IMR-90 (cell line): ENCODE results near the gene LAMA2. TPM values are rescaled to one million over a fixed set of nuclear protein-coding genes. Genes with fewer than 3 reads are reported as not detected.

Experiments used
- ATAC-seq: fragments of 200-7000 bp; cut with Tn5 transposase; 2 replicates; pipeline ENCODE4 v1.9.1; 2020; ENCODE audit warnings: low read depth, mild to moderate bottlenecking, moderate library complexity
- BruUV-seq: library from RNA; stranded (reverse); fragments of 400-500 nt; replicated peaks from 2 replicates; lab custom pipeline; 2021; lab: Mats Ljungman, UMichigan
- CTCF ChIA-PET: fragments of 300-600 bp; formaldehyde crosslinking; extraction: SDS; loops from one replicate; lab custom pipeline; 2021; ENCODE audit warnings: antibody characterized with exemption; lab: Yijun Ruan, JAX
- POLR2A ChIA-PET: fragments of 300-600 bp; sonication (Branson Sonifier 250); formaldehyde crosslinking; loops from one replicate; lab custom pipeline; 2022; ENCODE audit warnings: antibody characterized with exemption; ENCODE audit not compliant: unreplicated experiment; lab: Charles Lee
- DNase-seq: peaks from one replicate; pipeline ENCODE4 v3.0.0; 2013
- H2AFZ ChIP-seq: replicated peaks from 2 replicates; pipeline ENCODE3; 2013; ENCODE audit warnings: low read length, mild to moderate bottlenecking; ENCODE audit not compliant: poor library complexity
- H2AK5ac ChIP-seq: 2 replicates; pipeline ENCODE4 v1.6.1; 2013; ENCODE audit warnings: low read depth, low read length, inconsistent platforms
- H2AK9ac ChIP-seq: replicated peaks from 2 replicates; pipeline ENCODE3; 2013; ENCODE audit warnings: mild to moderate bottlenecking, low read depth, low read length, moderate library complexity; ENCODE audit not compliant: poor library complexity
- H2BK120ac ChIP-seq: 2 replicates; pipeline ENCODE4 v1.6.1; 2013; ENCODE audit warnings: low read depth, low read length, inconsistent platforms
- H2BK15ac ChIP-seq: 3 replicates; pipeline ENCODE4 v1.6.1; 2013; ENCODE audit warnings: low read depth, low read length, inconsistent platforms
- H2BK20ac ChIP-seq: 2 replicates; pipeline ENCODE4 v1.6.1; 2013; ENCODE audit warnings: low read depth, mild to moderate bottlenecking, inconsistent platforms, low read length, moderate library complexity
- H2BK5ac ChIP-seq: 2 replicates; pipeline ENCODE4 v1.6.1; 2013; ENCODE audit warnings: mild to moderate bottlenecking, low read depth, low read length, inconsistent platforms; ENCODE audit not compliant: poor library complexity, severe bottlenecking
- H3K14ac ChIP-seq: replicated peaks from 2 replicates; pipeline ENCODE4 v1.6.1; 2013; ENCODE audit warnings: low read depth, low read length, inconsistent platforms
- H3K18ac ChIP-seq: 2 replicates; pipeline ENCODE4 v1.6.1; 2013; ENCODE audit warnings: low read depth, low read length, control low read depth
- H3K23ac ChIP-seq: 2 replicates; pipeline ENCODE4 v1.6.1; 2013; ENCODE audit warnings: low read depth, low read length, inconsistent platforms
- H3K27ac ChIP-seq: 2 replicates; pipeline ENCODE4 v1.5.1; 2013; ENCODE audit warnings: mild to moderate bottlenecking, control low read depth, low read length; ENCODE audit not compliant: insufficient read depth
- H3K27me3 ChIP-seq: 2 replicates; pipeline ENCODE4 v1.6.1; 2013; ENCODE audit warnings: low read length; ENCODE audit not compliant: control insufficient read depth, insufficient read depth
- H3K36me3 ChIP-seq: 2 replicates; pipeline ENCODE4 v1.6.1; 2013; ENCODE audit warnings: low read length, mixed read lengths; ENCODE audit not compliant: control insufficient read depth, insufficient read depth
- H3K4ac ChIP-seq: 2 replicates; pipeline ENCODE4 v1.6.1; 2013; ENCODE audit warnings: low read depth, low read length, inconsistent platforms
- H3K4me1 ChIP-seq: 2 replicates; pipeline ENCODE4 v1.6.1; 2013; ENCODE audit warnings: low read length, mixed read lengths; ENCODE audit not compliant: control insufficient read depth, insufficient read depth
- H3K4me2 ChIP-seq: 2 replicates; pipeline ENCODE4 v1.6.1; 2013; ENCODE audit warnings: low read depth, mild to moderate bottlenecking, control low read depth, low read length, moderate library complexity
- H3K4me3 ChIP-seq: 2 replicates; pipeline ENCODE4 v1.5.1; 2013; ENCODE audit warnings: low read depth, mild to moderate bottlenecking, control low read depth, low read length, moderate library complexity; ENCODE audit not compliant: insufficient read depth
- H3K56ac ChIP-seq: 2 replicates; pipeline ENCODE4 v1.6.1; 2013; ENCODE audit warnings: low read length, inconsistent platforms; ENCODE audit not compliant: insufficient read depth; ENCODE audit errors: extremely low read depth
- H3K79me1 ChIP-seq, 2 experiments: 2 replicates each; pipeline ENCODE4 v1.6.1; 2013; ENCODE audit warnings: low read length in 2 of 2, inconsistent platforms in 1 of 2, low read depth in 1 of 2
- H3K9ac ChIP-seq: 2 replicates; pipeline ENCODE4 v1.6.1; 2013; ENCODE audit warnings: low read depth, low read length, control low read depth
- H3K9me1 ChIP-seq: 2 replicates; pipeline ENCODE4 v1.6.1; 2013; ENCODE audit warnings: low read length, inconsistent platforms; ENCODE audit not compliant: insufficient read depth
- H3K9me3 ChIP-seq: 2 replicates; pipeline ENCODE4 v1.6.1; 2013; ENCODE audit warnings: low read length; ENCODE audit not compliant: control insufficient read depth, insufficient read depth
- H4K20me1 ChIP-seq: 2 replicates; pipeline ENCODE4 v1.6.1; 2013; ENCODE audit warnings: low read length, inconsistent platforms; ENCODE audit not compliant: insufficient read depth
- H4K5ac ChIP-seq: 2 replicates; pipeline ENCODE4 v1.6.1; 2013; ENCODE audit warnings: mild to moderate bottlenecking, low read depth, low read length, control low read depth
- H4K8ac ChIP-seq, 2 experiments: 2 replicates each; pipeline ENCODE4 v1.6.1; 2013; ENCODE audit warnings: low read depth in 2 of 2, low read length in 2 of 2, control low read depth in 1 of 2, inconsistent platforms in 1 of 2
- H4K91ac ChIP-seq: 2 replicates; pipeline ENCODE4 v1.6.1; 2013; ENCODE audit warnings: low read depth, low read length, inconsistent platforms; ENCODE audit not compliant: insufficient read depth
- BHLHE40 ChIP-seq: fragments of 150-350 bp; IDR thresholded peaks from 2 replicates; pipeline ENCODE4 v1.6.1; 2016; ENCODE audit warnings: mild to moderate bottlenecking, low read depth, low read length
- CEBPB ChIP-seq: IDR thresholded peaks from 2 replicates; pipeline ENCODE4 v1.6.1; 2012; ENCODE audit warnings: low read depth, low read length, improper control_type of control experiment
- CHD1 ChIP-seq: IDR thresholded peaks from 2 replicates; pipeline ENCODE4 v1.6.1; 2012; ENCODE audit warnings: low read depth, low read length, improper control_type of control experiment
- FOS ChIP-seq: fragments of 150-350 bp; IDR thresholded peaks from 2 replicates; pipeline ENCODE4 v1.6.1; 2016; ENCODE audit warnings: low read depth, low read length
- MAFK ChIP-seq: IDR thresholded peaks from 2 replicates; pipeline ENCODE4 v1.6.1; 2012; ENCODE audit warnings: low read depth, low read length, improper control_type of control experiment
- MAZ ChIP-seq: IDR thresholded peaks from 2 replicates; pipeline ENCODE4 v1.6.1; 2012; ENCODE audit warnings: low read depth, mild to moderate bottlenecking, low read length, improper control_type of control experiment, moderate library complexity, borderline replicate concordance
- MXI1 ChIP-seq: IDR thresholded peaks from 2 replicates; pipeline ENCODE4 v1.6.1; 2012; ENCODE audit warnings: low read depth, mild to moderate bottlenecking, low read length, moderate library complexity, borderline replicate concordance
- NFE2L2 ChIP-seq: fragments of 150-350 bp; IDR thresholded peaks from 2 replicates; pipeline ENCODE4 v1.6.1; 2016; ENCODE audit warnings: low read depth, mild to moderate bottlenecking, low read length
- POLR2A ChIP-seq: IDR thresholded peaks from 2 replicates; pipeline ENCODE4 v1.6.1; 2012; ENCODE audit warnings: mild to moderate bottlenecking, low read depth, low read length
- RAD21 ChIP-seq: IDR thresholded peaks from 2 replicates; pipeline ENCODE4 v1.6.1; 2012; ENCODE audit warnings: low read length, improper control_type of control experiment
- RCOR1 ChIP-seq: IDR thresholded peaks from 2 replicates; pipeline ENCODE4 v1.6.1; 2012; ENCODE audit warnings: mild to moderate bottlenecking, low read length, improper control_type of control experiment; ENCODE audit not compliant: insufficient replicate concordance
- RFX5 ChIP-seq: IDR thresholded peaks from 2 replicates; pipeline ENCODE4 v1.8.0; 2012; ENCODE audit warnings: low read depth, mild to moderate bottlenecking, low read length, moderate library complexity
- SMC3 ChIP-seq: fragments of 150-350 bp; IDR thresholded peaks from 2 replicates; pipeline ENCODE4 v1.6.1; 2016; ENCODE audit warnings: low read depth, mild to moderate bottlenecking, antibody characterized with exemption, low read length, moderate library complexity
- WGBS, 2 experiments: methylation state at CpG; one replicate each; pipeline versions ENCODE4 v1.1.5 to v1.1.7; 2013; ENCODE audit warnings: missing lambda C conversion rate in 2 of 2; ENCODE audit not compliant: insufficient read length in 1 of 2; ENCODE audit errors: extremely low coverage in 2 of 2; 5-methylcytosine and 5-hydroxymethylcytosine counted together
- dilution Hi-C: fragments of 300-500 bp; cut with HindIII; formaldehyde crosslinking; loops from one replicate; pipeline ENCODE4 v1.14.3; 2018; ENCODE audit warnings: low sequenced_read_pairs; ENCODE audit not compliant: unreplicated experiment
- in situ Hi-C: fragments of 300-500 bp; cut with MboI; formaldehyde crosslinking; loops from 3 replicates; pipeline ENCODE4 v1.14.3; 2019; ENCODE audit warnings: low sequenced_read_pairs, inconsistent platforms, mixed read lengths
- intact Hi-C: fragments of 100-400 bp; cut with micrococcal nuclease; formaldehyde crosslinking; loops from 2 replicates; pipeline ENCODE4 v1.10.0; 2022
- polyA plus RNA-seq, 3 experiments: library from polyadenylated mRNA; depleted of rRNA; stranded (reverse); fragments of >200 nt; gene quantifications; 2 replicates each; pipeline ENCODE4 v1.2.3, GENCODE V29; 2012; ENCODE audit warnings: low replicate concordance in 1 of 3
- total RNA-seq: library from RNA; depleted of rRNA; stranded (reverse); fragments of >200 nt; gene quantifications from 2 replicates; pipeline ENCODE4 v1.2.3, GENCODE V29; 2012
- TF ChIP-seq, protein P1 (sequence below): fragments of 150-350 bp; IDR thresholded peaks from 2 replicates; pipeline ENCODE4 v1.6.1; 2016; ENCODE audit warnings: low read depth, mild to moderate bottlenecking, low read length, moderate library complexity, borderline replicate concordance
- TF ChIP-seq, protein P2 (sequence below): conservative IDR thresholded peaks from 2 replicates; pipeline ENCODE4 v1.5.1; 2012; ENCODE audit warnings: mild to moderate bottlenecking, low read depth, low read length, improper control_type of control experiment
- TF ChIP-seq, protein P3 (sequence below): fragments of 150-350 bp; IDR thresholded peaks from 2 replicates; pipeline ENCODE4 v1.6.1; 2017; ENCODE audit warnings: mild to moderate bottlenecking, antibody characterized with exemption, low read length, low read depth

The LAMA2 gene
- total and polyA plus RNA-seq, 2 of the 4 experiments (the other 2 are of a cell fraction), result 9.9 to 13.3 TPM

DNA sequence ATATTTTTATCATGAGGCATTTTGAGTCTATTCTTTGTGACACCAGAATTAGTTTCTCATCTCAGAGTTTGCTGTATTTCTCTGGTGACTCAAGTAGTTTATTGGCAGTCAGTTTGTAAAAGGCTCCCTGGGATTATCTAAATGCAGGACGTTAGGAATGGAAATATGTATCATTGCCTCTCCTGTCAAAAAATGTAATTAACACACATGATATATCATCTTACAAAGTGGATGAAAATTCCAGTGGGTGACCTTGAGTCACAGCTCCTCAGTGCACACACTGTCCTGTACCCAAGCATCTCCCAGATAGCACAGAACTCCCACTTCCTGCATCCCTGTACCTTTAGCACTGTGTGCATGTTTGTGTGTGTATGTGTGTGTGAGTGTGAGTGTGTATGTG lies 258.6 kb downstream of the LAMA2 start:
- in situ Hi-C loops, result no loop called here
- Histone ChIP-seq H3K9me3 (no peaks in the 10 kb centered on the region), H4K8ac (no peak overlapping the region), H3K18ac (no peak overlapping the region), H2AK9ac (no peak overlapping the region), H3K9me1 (0 out of 2 replicates have a peak, but pooled peaks cover 2% of the 10 kb centered on the region), H3K27me3 (no peaks in the 10 kb centered on the region), H4K91ac (no peak overlapping the region), H2BK20ac (no peak overlapping the region), H3K79me1 (no peaks in the 10 kb centered on the region), H3K4ac (no peak overlapping the region), H3K14ac (no peak overlapping the region), H3K36me3 (no peaks in the 10 kb centered on the region), H3K27ac (no peak overlapping the region), H3K4me1 (peaks cover 3% of the 10 kb centered on the region; the same call in 1 of the 2 replicates), H4K5ac (no peak overlapping the region), H2AK5ac (no peak overlapping the region), H2BK15ac (no peak overlapping the region), H3K9ac (no peak overlapping the region), H3K4me2 (no peak overlapping the region), H3K23ac (no peak overlapping the region), H2BK120ac (no peak overlapping the region), H3K4me3 (no peak overlapping the region), H2AFZ (no peak overlapping the region), H4K20me1 (no peaks in the 10 kb centered on the region), H2BK5ac (no peak overlapping the region), H3K56ac (no peak overlapping the region)
- no peak for TF ChIP-seq RCOR1
- no peak for TF ChIP-seq SMC3
- TF ChIP-seq RFX5, result no peak
- TF ChIP-seq MAFK, result no peak
- no peak for TF ChIP-seq CEBPB
- TF ChIP-seq MAZ, result no peak
- TF ChIP-seq NFE2L2, result no peak
- no peak for TF ChIP-seq RAD21
- TF ChIP-seq BHLHE40, result no peak
- no peak for TF ChIP-seq CHD1
- no peak for TF ChIP-seq MXI1
- no peak for TF ChIP-seq POLR2A
- TF ChIP-seq, protein P1, sequence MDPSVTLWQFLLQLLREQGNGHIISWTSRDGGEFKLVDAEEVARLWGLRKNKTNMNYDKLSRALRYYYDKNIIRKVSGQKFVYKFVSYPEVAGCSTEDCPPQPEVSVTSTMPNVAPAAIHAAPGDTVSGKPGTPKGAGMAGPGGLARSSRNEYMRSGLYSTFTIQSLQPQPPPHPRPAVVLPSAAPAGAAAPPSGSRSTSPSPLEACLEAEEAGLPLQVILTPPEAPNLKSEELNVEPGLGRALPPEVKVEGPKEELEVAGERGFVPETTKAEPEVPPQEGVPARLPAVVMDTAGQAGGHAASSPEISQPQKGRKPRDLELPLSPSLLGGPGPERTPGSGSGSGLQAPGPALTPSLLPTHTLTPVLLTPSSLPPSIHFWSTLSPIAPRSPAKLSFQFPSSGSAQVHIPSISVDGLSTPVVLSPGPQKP, result no peak
- TF ChIP-seq FOS, result no peak
- TF ChIP-seq, protein P2, sequence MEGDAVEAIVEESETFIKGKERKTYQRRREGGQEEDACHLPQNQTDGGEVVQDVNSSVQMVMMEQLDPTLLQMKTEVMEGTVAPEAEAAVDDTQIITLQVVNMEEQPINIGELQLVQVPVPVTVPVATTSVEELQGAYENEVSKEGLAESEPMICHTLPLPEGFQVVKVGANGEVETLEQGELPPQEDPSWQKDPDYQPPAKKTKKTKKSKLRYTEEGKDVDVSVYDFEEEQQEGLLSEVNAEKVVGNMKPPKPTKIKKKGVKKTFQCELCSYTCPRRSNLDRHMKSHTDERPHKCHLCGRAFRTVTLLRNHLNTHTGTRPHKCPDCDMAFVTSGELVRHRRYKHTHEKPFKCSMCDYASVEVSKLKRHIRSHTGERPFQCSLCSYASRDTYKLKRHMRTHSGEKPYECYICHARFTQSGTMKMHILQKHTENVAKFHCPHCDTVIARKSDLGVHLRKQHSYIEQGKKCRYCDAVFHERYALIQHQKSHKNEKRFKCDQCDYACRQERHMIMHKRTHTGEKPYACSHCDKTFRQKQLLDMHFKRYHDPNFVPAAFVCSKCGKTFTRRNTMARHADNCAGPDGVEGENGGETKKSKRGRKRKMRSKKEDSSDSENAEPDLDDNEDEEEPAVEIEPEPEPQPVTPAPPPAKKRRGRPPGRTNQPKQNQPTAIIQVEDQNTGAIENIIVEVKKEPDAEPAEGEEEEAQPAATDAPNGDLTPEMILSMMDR, result no peak
- TF ChIP-seq, protein P3, sequence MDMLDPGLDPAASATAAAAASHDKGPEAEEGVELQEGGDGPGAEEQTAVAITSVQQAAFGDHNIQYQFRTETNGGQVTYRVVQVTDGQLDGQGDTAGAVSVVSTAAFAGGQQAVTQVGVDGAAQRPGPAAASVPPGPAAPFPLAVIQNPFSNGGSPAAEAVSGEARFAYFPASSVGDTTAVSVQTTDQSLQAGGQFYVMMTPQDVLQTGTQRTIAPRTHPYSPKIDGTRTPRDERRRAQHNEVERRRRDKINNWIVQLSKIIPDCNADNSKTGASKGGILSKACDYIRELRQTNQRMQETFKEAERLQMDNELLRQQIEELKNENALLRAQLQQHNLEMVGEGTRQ, result no peak
- ATAC-seq (no peak), DNase-seq (peak; percentile 21)
- CTCF ChIA-PET, result no interaction called here
- POLR2A ChIA-PET, result no interaction called here
- intact Hi-C loops, result no loop called here
- no TSS peak for BruUV-seq
- no CpG with 5 or more reads among the region's 1 CpG for WGBS, 2 experiments
- dilution Hi-C loops, result no loop called here
